ENCODE results near the gene FAM174B.
A peak's percentile ranks its signal among the peaks of the same experiment; 100 is the strongest.

The FAM174B gene

DNA sequence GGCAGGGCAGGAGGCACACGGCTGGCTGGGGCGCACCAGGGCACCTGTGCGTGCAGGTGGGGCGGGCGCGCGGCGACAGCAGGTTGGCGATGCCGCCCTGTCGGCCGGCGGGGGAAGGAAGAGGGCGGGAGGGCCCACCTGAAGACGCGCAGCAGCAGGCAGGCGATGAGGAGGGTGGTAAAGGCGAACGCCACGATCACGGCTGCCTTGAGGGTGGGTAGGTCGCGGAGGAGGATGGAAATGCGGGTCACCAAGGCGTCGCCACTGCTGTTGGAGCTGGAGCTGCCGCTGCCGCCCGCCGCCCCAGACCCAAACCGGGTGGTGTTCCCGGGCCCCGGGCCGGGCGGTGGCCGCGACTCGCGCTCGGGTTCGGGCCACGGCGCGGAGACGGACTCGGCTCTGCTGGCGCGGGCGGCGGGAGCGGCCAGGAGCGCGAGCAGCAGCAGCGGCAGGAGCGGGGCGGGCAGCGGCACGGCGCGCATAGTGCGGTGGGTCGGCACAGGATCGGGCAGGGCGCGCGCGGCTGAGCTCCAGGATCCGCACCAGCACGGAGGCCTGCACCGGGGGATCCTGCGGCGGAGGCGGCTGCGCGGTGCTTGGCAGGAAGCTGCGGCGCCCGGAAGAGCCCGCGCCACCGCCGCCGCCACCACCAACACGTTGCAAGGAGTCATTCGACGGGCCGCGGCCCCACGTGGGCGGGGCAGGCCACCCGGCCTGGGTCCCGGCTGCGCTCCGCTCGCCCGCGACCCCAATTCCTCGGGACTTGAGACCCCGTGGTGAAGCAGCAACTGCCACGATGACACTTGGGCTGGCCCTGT lies at the start of gene FAM174B:
Gene FAM174B (minus strand): TSS at position 598 of the 818 bp plus-strand sequence.
- peak; percentile 85 for DNase-seq (ENCODE audit: low spot score)

DNA sequence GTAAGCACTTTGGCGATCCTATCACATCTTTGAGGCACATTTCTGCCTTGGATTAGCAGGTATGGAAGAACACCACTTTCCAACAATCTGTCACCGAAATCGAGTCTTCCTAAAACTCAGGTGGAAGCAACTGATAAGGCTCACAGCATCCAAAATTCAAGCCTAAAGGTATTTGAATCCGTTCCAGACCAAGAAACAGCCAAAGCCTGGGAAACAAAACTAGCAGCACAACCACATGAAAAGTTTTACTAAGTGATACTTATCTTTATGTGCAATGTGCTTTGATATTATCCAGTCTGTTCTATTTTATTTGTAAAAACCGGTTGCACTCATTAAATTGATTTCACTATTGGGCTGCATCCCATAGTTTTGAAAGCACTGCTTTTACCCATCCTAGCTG lies 40.5 kb upstream of the FAM174B start:
- DNase-seq (ENCODE audit: low spot score) = no peak

DNA sequence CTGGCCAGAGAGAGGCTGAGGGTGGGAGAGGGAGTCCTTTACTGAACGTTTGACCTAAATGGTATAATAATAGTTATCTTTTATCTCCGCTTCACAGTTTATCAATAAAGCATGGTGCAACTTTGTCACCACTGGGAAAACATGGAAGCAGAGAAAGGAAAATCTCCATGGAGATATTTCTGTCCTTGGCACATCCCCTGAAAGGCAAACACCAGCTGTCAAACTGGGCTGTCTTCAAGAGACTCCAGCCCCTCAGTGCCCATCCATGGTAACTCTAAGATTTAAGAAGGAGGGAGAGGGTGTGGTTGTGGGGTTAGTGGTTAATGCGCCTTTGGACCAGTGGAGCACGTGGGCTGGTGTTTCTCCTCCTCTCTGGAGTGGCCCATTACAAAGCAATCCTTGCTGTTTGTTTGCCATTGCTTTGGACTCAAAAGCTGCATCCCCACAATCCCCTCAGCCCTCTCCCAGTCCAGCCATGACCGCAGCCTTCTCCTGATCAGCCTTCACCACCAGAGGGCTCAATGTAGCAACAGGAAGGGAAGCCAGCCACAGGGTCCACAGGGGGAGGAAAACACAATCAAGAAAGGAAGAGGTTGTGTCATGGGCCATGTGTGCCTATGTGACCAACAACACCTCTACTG lies 38.2 kb upstream of the FAM174B start:
- DNase-seq (ENCODE audit: low spot score) = peak; percentile 75

DNA sequence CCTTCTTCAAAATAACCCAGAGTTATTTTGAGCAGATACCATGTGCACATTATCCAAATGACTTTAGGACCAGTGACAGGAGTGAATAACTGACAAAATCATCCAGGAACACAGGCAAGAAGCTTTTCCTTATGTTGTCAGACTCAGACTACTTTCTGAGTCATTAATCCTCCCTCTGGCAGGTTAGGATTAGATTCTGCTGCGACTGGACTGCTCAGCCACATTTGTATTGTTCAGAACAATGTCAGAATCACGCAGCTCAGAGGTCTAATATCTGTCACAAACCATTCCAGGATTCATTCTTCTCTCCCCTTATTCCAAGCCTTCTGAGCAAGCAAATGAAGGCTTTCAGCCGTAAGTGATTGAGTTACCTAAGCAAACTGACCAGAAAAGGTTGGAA lies 34.8 kb upstream of the FAM174B start:
- no peak for DNase-seq (ENCODE audit: low spot score)

DNA sequence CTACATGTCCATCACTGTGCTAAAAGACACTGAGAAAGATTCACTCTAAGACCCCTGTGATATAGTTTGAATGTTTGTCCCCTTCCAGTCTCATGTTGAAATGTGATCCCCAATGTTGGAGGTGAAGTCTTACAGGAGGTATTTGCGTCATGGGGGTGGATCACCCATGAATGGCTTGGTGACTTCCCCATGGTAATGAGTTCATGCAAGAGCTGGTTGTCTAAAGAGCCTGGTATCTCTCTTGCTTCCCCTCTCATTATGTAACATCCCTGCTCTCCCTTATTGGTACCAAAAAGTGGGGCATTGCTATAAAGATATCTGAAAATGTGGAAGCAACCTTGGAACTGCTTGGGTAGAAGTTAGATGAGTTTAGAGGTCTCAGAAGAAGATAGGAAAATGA lies 32.2 kb upstream of the FAM174B start:
- no peak for DNase-seq (ENCODE audit: low spot score)

DNA sequence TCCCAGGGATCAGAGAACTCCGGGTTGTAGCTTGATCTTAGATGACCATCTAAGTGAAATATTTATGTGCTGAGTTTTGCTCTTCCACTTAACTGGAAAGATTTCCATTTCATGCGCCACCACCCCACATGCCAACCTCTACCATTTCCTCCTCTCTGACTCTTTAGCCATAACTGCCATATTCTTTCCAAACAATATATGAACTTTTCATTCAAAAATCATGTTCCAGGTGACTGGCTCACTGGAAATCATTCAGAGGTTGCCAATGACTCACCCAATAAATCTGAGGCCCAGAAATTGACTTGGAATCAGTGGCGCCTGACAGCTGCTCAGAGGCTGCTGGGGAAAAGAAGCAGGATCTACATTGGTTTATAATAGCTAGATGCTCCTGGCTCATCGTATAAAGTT lies 31.6 kb upstream of the FAM174B start:
- DNase-seq (ENCODE audit: low spot score) = no peak

DNA sequence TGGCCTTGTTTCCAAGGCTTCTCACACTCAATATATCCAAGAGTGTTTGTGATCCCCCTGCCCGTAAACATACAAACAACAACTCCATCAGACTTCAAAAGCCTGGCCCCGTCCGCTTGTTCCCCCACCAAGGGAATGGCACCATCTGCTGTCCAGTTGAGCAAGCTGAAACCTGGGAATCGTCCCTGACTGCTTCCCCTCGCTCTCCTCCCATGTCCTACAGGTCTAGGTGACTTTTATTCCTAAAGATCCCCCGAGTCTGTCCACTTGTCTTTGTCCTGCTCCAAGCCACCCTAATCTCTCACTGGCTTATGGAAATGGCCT lies 27.9 kb upstream of the FAM174B start:
- peak; percentile 69 for DNase-seq (ENCODE audit: low spot score)

DNA sequence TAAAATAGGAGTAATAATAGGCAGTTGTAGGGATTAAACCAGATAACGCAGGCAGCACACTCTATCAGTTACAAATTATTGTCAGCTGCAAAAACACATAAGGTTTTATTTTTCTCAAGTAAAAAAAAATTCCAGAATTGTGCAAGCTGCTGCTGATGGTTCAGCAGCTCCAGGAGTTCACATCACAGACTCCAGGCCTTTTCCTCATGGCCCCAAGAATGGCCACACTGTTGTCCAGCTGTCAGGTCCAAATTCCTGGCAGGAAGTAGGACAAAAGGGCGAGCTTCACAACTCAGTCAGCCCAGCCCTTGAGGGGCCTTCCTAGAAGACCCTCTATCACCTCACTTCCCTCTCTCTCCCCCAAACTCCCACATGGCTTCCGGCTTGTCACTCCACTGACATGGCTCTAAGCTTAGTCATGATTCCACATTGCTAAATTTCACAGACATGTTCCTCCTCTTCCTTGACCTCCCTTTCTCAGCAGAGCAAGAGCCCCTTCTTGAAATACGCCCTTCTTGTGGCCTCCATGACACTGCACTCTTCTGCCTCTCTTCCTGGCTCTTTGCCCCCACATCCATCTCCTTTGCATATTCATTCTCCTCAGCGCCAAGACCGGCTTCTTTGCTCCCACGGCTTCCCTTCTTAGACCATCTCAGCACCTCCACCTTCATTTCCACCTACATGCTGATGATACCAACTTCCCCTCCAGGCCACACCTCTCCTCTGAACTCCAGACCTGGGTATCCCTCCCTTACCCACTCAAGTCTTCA lies 27.4 kb upstream of the FAM174B start:
- no peak for DNase-seq (ENCODE audit: low spot score)

DNA sequence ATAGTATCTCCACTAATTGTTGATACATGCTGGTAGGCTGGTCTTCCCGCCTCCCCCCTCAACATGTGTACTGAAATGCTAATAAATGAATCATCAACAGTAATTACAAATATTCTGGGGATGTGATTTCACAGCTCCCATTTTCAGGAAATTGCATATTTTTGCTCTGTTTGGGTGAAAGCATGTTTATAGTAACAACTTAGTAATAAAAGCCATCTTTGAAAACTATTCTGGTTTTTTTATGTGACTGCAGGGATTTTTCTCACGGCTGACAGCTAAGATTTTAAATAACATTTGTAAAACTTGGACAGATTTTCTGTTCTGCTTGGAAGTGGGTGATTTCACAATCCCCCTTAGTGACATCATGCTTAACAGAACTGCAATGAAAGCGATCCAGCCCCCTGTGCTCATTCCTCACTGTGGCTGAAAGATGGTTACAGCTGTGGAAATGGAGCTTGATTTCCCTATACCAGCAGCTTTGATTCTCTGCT lies 25.6 kb upstream of the FAM174B start:
- no peak for DNase-seq (ENCODE audit: low spot score)

DNA sequence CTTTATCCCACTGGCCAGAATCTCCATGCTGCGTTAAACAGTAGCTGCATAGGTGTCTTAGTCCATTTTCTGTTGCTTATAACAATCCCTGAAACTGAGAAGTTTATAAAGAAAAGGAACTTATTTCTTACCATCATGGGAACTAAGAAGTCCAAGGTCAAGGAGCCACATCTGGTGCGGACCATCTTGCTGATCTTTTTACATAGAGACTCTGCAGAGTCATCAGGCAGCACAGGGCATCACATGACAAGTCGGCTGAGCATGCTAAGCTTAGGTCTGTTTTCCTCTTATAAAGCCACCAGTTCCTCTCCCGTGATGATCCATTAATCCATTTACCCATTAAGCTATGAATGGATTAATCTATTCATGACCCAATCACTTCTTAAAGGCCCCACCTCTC lies 22.4 kb upstream of the FAM174B start:
- no peak for DNase-seq (ENCODE audit: low spot score)

DNA sequence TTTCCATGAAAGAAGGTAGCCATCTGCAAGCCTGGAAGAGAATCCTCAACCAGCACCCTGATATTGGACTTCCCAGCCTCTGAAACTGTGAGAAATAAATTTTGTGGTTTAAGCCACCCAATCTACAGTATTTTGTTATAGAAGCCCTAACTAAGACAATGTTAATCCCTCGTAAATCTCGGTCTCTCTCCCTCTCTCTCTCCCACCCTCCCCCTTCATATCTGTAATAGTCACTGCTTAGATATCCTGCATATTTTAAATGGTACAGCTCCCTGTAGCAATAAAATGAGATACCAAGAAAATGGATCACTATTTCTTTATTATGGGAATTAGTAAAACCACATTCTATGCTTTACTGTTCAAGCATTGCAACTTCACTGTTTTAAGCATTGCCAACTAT lies 21.0 kb upstream of the FAM174B start:
- no peak for DNase-seq (ENCODE audit: low spot score)

DNA sequence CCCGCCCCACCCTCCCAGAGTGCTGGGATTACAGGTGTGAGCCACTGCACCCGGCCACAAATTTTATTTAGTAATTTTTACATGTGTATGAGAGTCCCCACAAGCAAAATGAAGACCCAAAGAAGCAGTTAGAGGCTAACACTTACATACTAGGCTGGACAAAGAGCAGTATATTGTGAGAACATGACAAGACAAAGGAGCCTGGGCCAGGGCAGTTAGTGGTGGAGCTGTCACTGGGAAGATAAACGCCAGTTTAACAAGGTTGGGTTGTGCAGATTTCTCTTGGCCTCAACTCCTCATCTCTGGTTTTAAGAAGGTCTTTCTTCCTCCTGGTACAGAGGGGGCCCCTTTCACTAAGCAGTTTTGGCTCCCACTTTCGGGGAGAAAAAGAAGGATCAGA lies 19.9 kb upstream of the FAM174B start:
- DNase-seq (ENCODE audit: low spot score) = no peak

DNA sequence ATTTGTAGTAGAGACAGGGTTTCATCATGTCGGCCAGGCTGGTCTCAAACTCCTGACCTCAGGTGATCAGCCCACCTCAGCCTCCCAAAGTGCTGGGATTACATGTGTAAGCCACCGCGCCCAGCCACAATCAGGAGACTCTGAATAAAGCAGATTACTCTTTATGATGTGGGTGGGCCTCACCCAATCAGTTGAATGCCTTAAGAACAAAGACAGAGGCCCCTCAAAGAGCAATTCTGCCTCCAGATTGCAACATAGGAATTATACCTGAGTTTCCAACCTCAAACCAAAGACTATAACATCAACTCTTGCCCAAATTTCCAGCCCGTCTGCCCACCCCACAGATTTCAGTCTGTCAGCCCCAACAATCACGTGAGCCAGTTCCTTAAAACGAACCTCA lies 18.8 kb upstream of the FAM174B start:
- DNase-seq (ENCODE audit: low spot score) = no peak

DNA sequence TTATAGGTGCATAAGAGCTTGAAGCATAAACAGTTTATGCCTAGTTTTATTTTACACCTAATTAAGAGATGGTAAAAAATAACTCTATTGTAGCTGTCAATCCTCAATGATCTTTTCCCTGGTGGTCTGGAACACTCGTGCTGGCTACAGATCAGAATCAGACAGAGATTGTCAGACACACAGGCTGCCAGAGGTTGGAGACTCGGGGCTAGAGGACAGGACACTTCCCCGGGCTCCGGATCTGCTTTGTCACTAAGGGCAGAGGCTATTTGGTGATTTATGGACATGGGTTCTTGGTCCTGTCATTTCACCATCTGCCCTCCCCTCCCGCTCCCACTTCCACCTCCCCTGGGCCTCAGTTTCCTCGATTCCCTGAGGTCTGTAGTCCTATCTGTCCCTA lies 16.5 kb upstream of the FAM174B start:
- DNase-seq (ENCODE audit: low spot score) = no peak

DNA sequence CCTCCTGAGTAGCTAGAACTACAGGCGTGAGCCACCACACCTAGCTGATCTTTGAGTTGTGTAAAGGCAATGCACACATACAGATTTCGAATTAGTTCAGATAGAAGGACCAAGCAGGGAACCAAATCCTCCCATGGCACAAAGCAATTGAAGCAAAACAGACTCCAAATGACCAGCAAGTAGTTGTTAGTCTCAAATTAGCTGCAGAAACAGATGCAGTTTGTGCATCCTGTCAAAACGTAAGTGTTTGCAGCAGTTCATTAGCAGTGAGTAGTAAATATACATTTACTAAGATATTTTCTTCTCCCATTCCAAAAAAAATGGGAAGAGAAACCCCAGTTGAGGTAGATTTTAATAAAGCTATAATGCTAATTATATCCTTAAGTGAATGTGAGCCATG lies 15.8 kb upstream of the FAM174B start:
- DNase-seq (ENCODE audit: low spot score) = no peak

DNA sequence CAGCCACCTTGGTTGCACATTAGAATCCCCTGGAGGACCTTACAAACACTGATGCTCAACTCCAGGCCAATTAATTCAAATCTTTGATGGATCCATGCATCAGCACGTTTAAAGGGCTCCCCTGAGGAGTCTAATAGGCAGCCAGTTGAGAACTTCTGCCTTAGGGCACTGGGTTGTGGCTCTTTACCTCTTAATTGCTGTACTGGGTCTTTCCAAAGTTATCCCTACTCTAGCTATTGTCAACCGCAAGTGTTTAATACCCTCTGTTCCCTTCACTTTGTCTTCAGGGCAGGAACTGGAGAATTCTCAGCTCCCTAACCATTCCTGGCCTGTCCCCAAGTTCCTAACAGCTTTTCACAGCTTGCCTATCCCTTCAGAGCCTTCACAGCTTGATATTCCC lies 15.0 kb upstream of the FAM174B start:
- DNase-seq (ENCODE audit: low spot score) = peak; percentile 64

DNA sequence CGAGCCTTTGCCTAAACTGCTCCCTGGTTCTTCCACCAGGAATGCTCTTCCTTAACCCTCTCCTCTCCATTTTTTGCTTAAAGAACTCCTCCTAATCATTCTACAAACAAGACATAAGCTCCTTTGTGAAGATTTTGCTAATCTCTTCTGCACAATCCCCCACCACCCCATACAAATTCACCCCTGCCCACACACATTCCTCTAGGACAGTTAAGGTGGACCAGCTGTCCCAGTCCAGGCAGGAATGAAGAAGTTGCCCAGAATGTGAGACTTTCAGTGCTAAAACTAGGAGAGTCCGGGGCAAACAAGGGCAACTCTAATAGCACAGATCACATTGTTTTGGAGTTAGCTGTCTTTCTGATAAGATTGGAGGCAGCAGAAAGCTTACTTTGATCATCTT lies 13.9 kb upstream of the FAM174B start:
- DNase-seq (ENCODE audit: low spot score) = peak; percentile 59

DNA sequence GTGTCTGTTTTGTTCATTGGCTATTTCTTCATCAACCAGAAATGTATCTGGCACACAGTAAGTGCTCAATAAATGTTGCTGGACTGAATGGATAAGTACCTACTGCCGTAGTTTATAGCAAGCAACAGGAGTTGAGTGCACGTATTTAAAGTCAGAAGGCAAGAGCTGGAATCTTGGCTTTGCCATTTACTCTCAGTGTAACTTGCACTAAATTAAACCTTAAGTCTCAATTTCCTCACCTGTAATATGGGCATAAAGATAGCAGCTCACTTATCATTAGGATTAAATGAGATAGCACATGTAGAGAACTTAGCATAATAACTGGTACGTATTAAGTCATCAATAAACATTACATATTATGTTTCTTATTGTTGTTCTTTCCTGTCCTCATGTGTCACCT lies 13.0 kb upstream of the FAM174B start:
- no peak for DNase-seq (ENCODE audit: low spot score)

DNA sequence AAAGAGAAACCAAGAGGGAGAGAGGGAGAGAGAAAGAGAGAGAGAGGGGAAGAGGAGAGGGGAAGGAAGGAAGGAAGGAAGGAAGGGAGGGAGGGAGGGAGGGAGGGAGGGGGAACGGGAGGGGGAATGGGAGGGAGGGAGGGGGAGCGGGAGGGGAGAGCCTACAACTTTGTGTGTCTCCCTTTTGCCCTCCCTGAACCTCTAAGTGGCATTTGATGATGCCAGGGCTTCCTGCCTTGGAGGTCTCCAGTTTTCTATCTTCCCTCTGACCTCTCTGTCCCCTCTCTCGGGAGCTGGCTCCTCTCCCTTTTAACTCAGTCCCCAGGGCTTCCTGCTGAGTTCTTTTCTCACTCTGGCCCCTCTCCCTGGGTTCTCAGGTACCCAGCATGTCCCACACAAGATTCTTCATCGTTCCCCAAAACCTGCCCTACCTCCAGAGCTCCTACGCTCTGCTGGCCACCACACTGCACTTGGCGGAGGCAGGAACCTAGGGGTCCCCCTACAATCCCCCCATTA lies 12.5 kb upstream of the FAM174B start:
- no peak for DNase-seq (ENCODE audit: low spot score)

DNA sequence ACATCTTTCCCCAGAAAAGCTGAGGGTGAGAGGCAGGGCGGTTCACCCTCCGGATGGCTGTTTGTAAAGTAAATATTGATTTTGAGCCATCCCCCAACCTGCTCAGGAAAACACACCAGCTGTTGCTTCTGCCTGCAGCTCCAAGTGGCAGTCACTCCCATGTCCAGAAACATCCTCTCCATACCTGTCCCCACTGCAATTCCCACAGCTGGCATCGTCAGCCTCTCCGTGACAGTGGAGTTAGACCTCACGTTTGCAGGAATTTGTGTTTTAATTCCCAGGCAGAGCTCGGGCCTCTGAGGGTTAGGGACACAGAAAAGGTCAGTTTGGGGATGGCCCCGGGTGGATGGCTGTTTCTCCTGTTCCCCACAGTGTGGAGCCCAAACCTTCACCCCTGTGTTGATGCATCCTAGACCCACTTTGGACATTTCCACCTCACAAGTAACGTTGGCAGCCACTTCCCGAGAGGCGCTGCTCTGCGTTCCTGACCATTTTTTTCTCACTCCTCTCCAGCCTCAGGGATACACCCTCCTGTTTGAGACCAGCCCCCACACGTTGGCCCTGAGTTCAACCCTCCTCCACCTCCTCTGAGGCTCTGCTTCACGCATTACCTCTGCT lies 11.8 kb upstream of the FAM174B start:
- DNase-seq (ENCODE audit: low spot score) = no peak

DNA sequence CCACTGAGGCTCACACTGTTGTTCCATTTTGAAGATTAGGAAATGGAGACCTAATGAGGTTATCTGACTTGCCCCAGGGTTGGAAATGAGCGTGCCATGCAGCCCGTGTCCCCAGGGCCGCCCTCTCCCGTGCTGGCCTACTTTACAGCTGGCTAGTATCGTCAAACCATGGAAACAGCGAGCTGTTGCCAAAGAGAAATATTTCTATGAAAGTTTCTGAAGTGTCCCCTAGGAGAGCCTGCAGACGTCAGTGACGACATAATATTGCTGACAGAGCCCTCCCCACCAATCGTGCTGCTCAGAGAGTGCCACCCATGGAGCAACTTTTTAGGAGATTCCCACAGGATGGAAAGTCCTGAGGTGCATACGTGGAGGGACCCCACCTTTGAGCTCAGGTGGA lies 11.2 kb upstream of the FAM174B start:
- no peak for DNase-seq (ENCODE audit: low spot score)

DNA sequence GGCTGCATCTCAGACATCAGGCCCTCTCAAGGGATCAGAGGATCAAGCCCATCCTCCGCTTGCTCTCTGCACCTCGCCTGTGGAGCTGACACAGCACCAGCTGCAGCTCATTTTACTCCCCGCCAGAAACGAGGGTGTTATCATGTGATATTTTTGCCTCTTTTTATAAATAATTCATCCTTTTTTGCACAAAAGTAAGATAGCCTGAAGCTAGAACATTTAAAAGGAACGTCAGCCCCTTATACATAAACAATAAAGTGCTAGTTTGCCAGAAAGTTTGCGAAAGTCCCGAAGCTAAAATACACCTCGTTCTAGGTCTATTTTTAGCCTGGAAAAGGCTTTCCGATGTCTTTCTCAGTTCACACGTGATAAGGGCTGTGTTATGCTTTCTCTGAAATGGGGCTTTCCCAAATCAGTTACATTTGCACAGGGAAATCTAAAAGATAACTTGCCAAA lies 9.6 kb upstream of the FAM174B start:
- DNase-seq (ENCODE audit: low spot score) = peak; percentile 56
